Posterior vena cava (tissue), 2 donors: Measurements from ENCODE around the gene ATF4. TPM values are rescaled to one million over a fixed set of nuclear protein-coding genes. Genes with fewer than 3 reads are reported as not detected.

Experiments used
- DNase-seq: peaks from one replicate; pipeline ENCODE4 v3.0.0-alpha.2; 2020; ENCODE audit warnings: low spot score
- intact Hi-C, 2 donors: fragments of 100-400 bp; cut with DNase I; formaldehyde crosslinking; loops; one replicate each; pipeline versions ENCODE4 v1.14.1 to v1.14.2; 2022 to 2023
- total RNA-seq, 2 donors: library from RNA; stranded (reverse); fragmentation: NEBNext Ultra II Directional; extraction: Animal tissue kit (Norgen Biotek cat#: 25700); gene quantifications; one replicate each; pipeline ENCODE4 v1.2.1, GENCODE V29; 2021
- donor health status: DM: yes; HTN: yes; CAD: no.
- donor health status: DM: yes; HTN: yes; CAD: no.

The ATF4 gene
- total RNA-seq, 2 donors from 2014 or later, result 414 to 565 TPM

GRCh38 chr22:39522567-39523300, 2.4 kb downstream of the ATF4 start:
- intact Hi-C loops, result no loop called here
- no peak for DNase-seq

DNA sequence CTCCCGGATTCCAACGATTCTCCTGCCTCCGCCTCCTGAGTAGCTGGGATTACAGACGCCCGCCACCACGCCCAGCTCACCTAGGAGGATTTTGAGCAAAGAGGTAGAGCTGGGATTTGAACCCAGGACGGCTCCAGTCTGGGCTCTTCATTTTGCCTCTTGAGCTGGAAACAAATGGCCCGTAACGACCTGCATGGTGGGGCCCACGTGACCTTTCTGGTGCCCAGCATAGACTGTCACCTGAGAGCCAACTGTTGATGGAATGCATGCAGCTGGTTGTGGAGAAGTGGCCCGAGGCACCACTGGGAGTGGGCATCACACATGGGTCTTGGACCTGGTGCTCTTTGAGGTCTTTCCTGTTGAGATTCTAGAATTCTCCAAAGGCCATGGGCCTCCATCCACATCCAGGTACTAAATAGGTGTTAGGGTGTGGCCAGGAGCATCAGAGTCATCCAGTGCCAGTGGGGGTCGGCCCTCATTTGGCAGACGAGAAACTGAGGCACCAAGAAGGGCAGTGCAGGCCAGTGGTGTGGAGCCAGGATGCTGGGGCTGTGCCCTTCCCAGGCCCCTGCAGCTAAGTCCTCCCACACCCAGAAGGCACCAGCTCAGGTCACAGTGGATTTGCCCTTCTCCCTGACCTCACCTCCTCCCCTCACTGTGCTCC, 3.9 kb downstream of the ATF4 start:
- no peak for DNase-seq
- intact Hi-C loops, result no loop called here

DNA sequence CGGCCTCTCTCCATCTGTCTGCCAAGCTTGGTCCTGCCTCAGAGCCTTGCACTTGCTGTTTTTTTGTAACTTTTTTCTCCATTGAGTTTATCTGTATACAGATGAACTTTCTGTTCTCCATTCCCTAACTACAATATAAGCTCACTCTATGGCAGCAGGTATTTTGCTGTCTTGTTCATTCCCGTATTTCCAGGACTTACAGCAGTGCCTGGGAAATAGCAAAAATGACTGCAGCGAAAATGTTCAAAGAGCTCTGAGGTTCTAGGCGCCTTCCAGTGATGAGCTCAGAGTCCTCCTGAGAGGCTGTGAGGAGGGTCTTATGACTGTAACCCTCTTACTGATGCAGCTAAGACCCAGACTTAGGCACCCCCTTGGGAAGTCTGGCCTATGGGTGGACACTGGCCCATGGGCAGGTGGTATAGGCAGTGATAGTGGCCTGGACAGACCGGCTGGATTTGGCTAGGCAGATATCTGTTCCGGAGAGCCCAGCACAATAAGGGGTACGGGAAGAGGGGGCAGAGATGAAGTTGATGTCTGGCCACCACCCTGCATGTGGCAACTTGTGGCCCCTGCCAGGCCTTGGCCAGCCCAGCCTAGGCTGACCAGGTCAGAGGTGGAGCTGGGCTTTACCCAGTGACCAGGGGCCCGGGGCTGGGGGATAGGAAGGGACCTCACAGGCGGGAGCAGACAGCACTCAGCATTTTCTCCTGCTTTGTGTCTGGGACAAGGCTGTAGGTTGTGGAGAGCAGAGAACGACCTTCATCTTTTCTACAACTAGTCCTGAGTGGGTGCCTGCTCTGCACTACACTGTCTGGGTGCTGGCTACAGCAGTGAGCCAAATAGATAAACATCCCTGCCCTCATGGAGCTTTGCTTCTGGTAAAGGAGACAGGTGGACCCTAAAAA, 4.6 kb downstream of the ATF4 start:
- intact Hi-C loops, result no loop called here
- no peak for DNase-seq

- no peak for DNase-seq
- intact Hi-C loops, result no loop called here
Observed at GRCh38 chr22:39525658-39525975, 5.3 kb downstream of the ATF4 start.

GRCh38 chr22:39526736-39527171, 6.4 kb downstream of the ATF4 start:
- intact Hi-C loops, result no loop called here

DNA sequence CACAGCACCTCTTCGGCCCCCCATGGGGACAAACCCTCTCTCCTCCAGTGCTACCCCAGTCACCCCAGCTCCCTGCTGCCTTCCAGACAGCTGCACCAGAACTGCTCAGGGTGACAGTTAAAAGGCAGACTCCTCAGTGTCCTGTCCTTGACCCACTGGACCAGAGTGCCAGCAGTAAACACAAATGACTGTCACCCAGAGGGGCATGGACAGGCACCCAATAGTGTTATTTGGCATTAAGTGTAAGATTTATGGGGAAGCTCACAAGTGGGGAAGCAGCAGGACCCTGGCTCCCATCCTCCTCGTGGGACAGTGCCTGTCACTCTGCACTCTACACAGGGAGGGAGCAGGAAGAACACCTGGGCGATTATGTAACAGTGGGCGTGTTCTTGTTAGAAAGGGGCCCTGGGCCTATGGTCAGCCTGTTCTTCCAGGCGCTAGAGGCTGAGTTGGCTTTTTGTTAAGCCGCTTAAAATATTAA, 7.2 kb downstream of the ATF4 start:
- DNase-seq, result no peak
- intact Hi-C loops, result no loop called here

More at GRCh38 chr22:39526736-39527171, 6.4 kb downstream of the ATF4 start:
- no peak for DNase-seq

DNA sequence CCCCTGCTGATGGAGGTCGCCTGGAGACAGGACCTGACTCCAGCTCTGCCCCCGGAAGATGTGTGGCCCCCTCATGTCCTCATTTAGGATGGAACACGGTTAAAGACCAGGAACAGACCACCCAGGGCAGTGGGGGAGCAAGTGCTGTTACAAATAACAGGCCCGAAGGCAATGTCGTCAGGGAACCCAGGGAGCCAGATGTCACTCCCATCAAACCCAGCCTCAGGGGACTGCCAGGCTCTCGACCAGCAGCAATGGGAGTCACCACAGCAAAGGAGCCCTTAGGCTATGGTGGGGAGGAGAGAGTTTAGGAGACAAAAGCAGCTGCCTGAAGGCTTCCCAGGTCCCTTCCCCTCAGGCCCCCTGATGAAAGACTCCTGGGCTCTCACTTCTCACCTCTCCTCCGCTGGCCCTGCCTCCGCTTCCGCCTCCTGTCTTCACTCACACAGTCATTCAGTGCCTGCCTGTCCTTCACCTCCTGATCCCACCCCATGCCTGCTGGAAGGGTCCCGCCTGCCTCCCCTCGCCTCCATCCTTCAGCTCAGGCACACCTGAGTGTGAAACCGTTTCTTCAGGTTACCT, 7.8 kb downstream of the ATF4 start:
- intact Hi-C loops, result no loop called here
- no peak for DNase-seq

GRCh38 chr22:39528681-39529486, 8.5 kb downstream of the ATF4 start:
- DNase-seq, result peak; percentile 97
- intact Hi-C loops, result no loop called here

GRCh38 chr22:39529487-39529851, 9.1 kb downstream of the ATF4 start:
- intact Hi-C loops, result no loop called here
- no peak for DNase-seq

DNA sequence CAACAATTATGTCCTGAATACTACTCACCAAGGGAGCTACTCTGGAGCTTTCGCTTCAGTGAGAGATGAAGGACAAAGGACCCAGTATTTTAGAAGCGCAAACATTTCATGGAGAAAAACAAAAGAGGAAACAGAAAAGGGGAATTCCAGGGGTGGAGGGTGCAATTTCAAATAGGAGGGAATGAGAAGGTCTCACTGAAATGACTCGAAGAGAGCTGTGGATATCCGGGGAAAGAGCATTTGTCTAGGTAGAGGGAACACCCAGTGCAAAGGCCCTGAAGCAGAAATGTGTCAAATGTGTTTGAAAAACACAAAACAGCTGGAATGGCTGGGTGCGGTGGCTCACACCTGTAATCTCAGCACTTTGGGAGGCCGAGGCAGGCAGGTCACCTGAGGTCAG, 9.8 kb downstream of the ATF4 start:
- DNase-seq, result no peak
- intact Hi-C loops, result loop anchor here in 1 of 2 donors (5.0 to 10.0 kb wide), 2 partner anchors 38 to 825 kb away; no protein-coding TSS in a partner anchor

- no peak for DNase-seq
- intact Hi-C loops, result loop anchor here in 1 of 2 donors (5.0 to 10.0 kb wide), 2 partner anchors 39 to 824 kb away; no protein-coding TSS in a partner anchor
Observed at GRCh38 chr22:39530692-39531331, 10.4 kb downstream of the ATF4 start.

- peak; percentile 99 for DNase-seq
- intact Hi-C loops, result loop anchor here in 1 of 2 donors (5.0 to 10.0 kb wide), 2 partner anchors 40 to 822 kb away; no protein-coding TSS in a partner anchor
Observed at GRCh38 chr22:39532215-39533073, 12.1 kb downstream of the ATF4 start, which contains the start of gene RPS19BP1. RPS19BP1 (minus strand) TSS chr22:39532748; CDS start chr22:39532738, 10 bp downstream.

DNA sequence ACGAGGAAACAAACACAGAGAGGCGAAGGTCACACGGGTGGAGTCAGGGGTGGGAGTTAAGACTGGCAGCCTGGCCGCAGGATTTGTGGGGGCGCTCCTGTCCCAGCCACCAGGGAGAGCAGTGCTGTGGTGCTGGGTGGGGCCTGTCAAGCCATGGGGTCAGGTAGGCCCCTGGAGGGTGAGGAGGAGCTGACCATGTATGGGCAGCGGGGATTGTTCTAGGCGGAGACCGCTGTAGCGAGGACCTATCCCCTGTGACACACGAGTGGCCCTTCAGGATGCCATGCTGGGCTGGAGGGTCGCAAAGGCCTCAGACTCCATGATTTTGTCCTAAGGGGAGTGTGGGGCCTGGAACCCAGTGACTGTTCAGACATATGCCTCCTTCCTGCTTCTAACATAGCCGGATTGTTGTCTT, 13.7 kb downstream of the ATF4 start:
- intact Hi-C loops, result loop anchor here in 1 of 2 donors (5.0 to 10.0 kb wide), 2 partner anchors 42 to 821 kb away; no protein-coding TSS in a partner anchor
- DNase-seq, result no peak

GRCh38 chr22:39534591-39535356, 14.4 kb downstream of the ATF4 start:
- intact Hi-C loops, result loop anchor here (5.0 to 10.0 kb wide), 4 partner anchors 42 to 820 kb away; no protein-coding TSS in a partner anchor
- peak; percentile 95 for DNase-seq

GRCh38 chr22:39535357-39535725, 15.0 kb downstream of the ATF4 start:
- intact Hi-C loops, result loop anchor here (5.0 to 10.0 kb wide), 3 partner anchors 492 to 819 kb away; no protein-coding TSS in a partner anchor
- DNase-seq, result no peak
